ENCODE measurements around the gene CLCN3. TPM values are rescaled to one million over a fixed set of nuclear protein-coding genes. Genes with fewer than 3 reads are reported as not detected.

Gene CLCN3
- total and polyA plus RNA-seq, 2 of the 13 experiments (the other 11 are each of a cell fraction or from before 2014, with no cell fraction given) = 13.6 to 23.7 TPM

- H3K36me3 ChIP-seq (replicated peaks in 1 of 2; ENCODE audit: control insufficient read depth in 1 of 2, insufficient read depth in 2 of 2, low read length in 2 of 2) = no peaks in the 10 kb centered on the region
- no peaks in the 10 kb centered on the region for H3K79me2 ChIP-seq (ENCODE audit: insufficient read depth, low read length)
- ChIA-PET POLR2A (no interaction called here), CTCF (ENCODE audit: low intra/inter-chr PET ratio, low total read pairs) (no interaction called here)
- no peak overlapping the region for H3K9ac ChIP-seq (ENCODE audit: insufficient read depth, low read depth, low read length)
- H3K4me2 ChIP-seq (ENCODE audit: low read depth, low read length) = no peak overlapping the region
- H2AFZ ChIP-seq (ENCODE audit: low read length) = no peak overlapping the region
- no peak overlapping the region for H3K27ac ChIP-seq (ENCODE audit: extremely low read length, insufficient read depth, low read length)
- intact Hi-C loops (cut with micrococcal nuclease; ENCODE audit: unreplicated experiment) = no loop called here
- DNase-seq (ENCODE audit: low spot score) (no peak), ATAC-seq (no peak), FAIRE-seq (no peak)
- no peak overlapping the region for H3K4me3 ChIP-seq (replicated peaks in 1 of 3; ENCODE audit: insufficient read depth in 1 of 3, low read depth in 2 of 3, low read length in 3 of 3)
- peaks cover 10% of the 10 kb centered on the region for H3K4me1 ChIP-seq (ENCODE audit: insufficient read depth, low read length)
- TF ChIP-seq USF2 (IDR thresholded peaks at IDR 0.05; ENCODE audit: low read depth, low read length) = no peak
- TF ChIP-seq USF2 (CRISPR knock-in tag; IDR thresholded peaks at IDR 0.05; ENCODE audit: borderline replicate concordance) = no peak
- TF ChIP-seq KDM2A (CRISPR knock-in tag; IDR thresholded peaks at IDR 0.05; ENCODE audit: borderline replicate concordance, low read depth) = no peak
- TF ChIP-seq BRCA1 (CRISPR knock-in tag; IDR thresholded peaks at IDR 0.05) = no peak
- TF ChIP-seq ZNF737 (CRISPR knock-in tag; IDR thresholded peaks at IDR 0.05; ENCODE audit: borderline replicate concordance) = no peak
- TF ChIP-seq ZFP62 (CRISPR knock-in tag; IDR thresholded peaks at IDR 0.05) = no peak
- no peaks in the 10 kb centered on the region; a peak in 1 of 5 replicates for H3K27me3 ChIP-seq (ENCODE audit: control insufficient read depth in 1 of 2, insufficient read depth in 2 of 2, low read length in 2 of 2)
- 55% methylated on average over 3 of the region's 3 CpGs for WGBS (ENCODE audit: low lambda C conversion rate)
- BruUV-seq (replicated peaks) = no TSS peak
- no peaks in the 10 kb centered on the region for H4K20me1 ChIP-seq (ENCODE audit: insufficient read depth, low read length)
- no peaks in the 10 kb centered on the region for H3K9me3 ChIP-seq (ENCODE audit: low read length)
- in situ Hi-C loops (cut with HindIII; ENCODE audit: extremely low pct_ligation_motif_present, low pct_unique_long_range_greater_than_20kb) = no loop called here
Measured at GRCh38 chr4:169766741-169767140, 146.4 kb downstream of the CLCN3 start.

- intact Hi-C loops (cut with micrococcal nuclease; ENCODE audit: unreplicated experiment) (no loop called here), in situ Hi-C loops (cut with HindIII; ENCODE audit: extremely low pct_ligation_motif_present, low pct_unique_long_range_greater_than_20kb) (no loop called here)
- FAIRE-seq (no peak), DNase-seq (ENCODE audit: low spot score) (no peak), ATAC-seq (no peak)
- H3K79me2 ChIP-seq (ENCODE audit: insufficient read depth, low read length) = no peaks in the 10 kb centered on the region
- H3K36me3 ChIP-seq (replicated peaks in 1 of 2; ENCODE audit: control insufficient read depth in 1 of 2, insufficient read depth in 2 of 2, low read length in 2 of 2) = no peaks in the 10 kb centered on the region
- ChIA-PET CTCF (ENCODE audit: low intra/inter-chr PET ratio, low total read pairs) (no interaction called here), POLR2A (no interaction called here)
- TF ChIP-seq CCAR2 (optimal IDR thresholded peaks at IDR 0.05; ENCODE audit: low read depth, low read length) = no peak
- peaks cover 10% of the 10 kb centered on the region for H3K4me1 ChIP-seq (ENCODE audit: insufficient read depth, low read length)
- no peaks in the 10 kb centered on the region for H4K20me1 ChIP-seq (ENCODE audit: insufficient read depth, low read length)
- H3K27me3 ChIP-seq (ENCODE audit: control insufficient read depth in 1 of 2, insufficient read depth in 2 of 2, low read length in 2 of 2) = no peaks in the 10 kb centered on the region; a peak in 1 of 5 replicates
- no peak overlapping the region for H3K4me2 ChIP-seq (ENCODE audit: low read depth, low read length)
- H3K9ac ChIP-seq (ENCODE audit: insufficient read depth, low read depth, low read length) = no peak overlapping the region
- no peaks in the 10 kb centered on the region for H3K9me3 ChIP-seq (ENCODE audit: low read length)
- BruUV-seq (replicated peaks) = no TSS peak
- WGBS (ENCODE audit: low lambda C conversion rate) = 31% methylated on average over 3 of the region's 3 CpGs
- no peak overlapping the region for H3K4me3 ChIP-seq (replicated peaks in 1 of 3; ENCODE audit: insufficient read depth in 1 of 3, low read depth in 2 of 3, low read length in 3 of 3)
- H2AFZ ChIP-seq (ENCODE audit: low read length) = no peak overlapping the region
- H3K27ac ChIP-seq (ENCODE audit: extremely low read length, insufficient read depth, low read length) = no peak overlapping the region
Measured at GRCh38 chr4:169768385-169768784, 148.0 kb downstream of the CLCN3 start.

Measured in HepG2 (cell line).